Right lobe of liver (tissue), 6 donors: ENCODE results near the gene CHRNB1. TPM values are rescaled to one million over a fixed set of nuclear protein-coding genes. Genes with fewer than 3 reads are reported as not detected.

Source experiments
- ATAC-seq, 4 donors: fragments of 200-7000 bp; cut with Tn5 transposase; one replicate each; pipeline ENCODE4 v1.9.1; 2020; ENCODE audit warnings: mild to moderate bottlenecking in 4 of 4, moderate library complexity in 4 of 4
- DNase-seq, 3 donors: peaks; one replicate each; pipeline ENCODE4 v3.0.0-alpha.2; 2020
- H3K27ac ChIP-seq, 3 donors: fragments of 200-600 bp; one replicate each; pipeline ENCODE4 v1.8.0; 2022
- H3K27me3 ChIP-seq, 2 donors: fragments of 200-600 bp; one replicate each; pipeline ENCODE4 v1.8.0; 2022
- H3K36me3 ChIP-seq, 4 donors: fragments of 200-600 bp; sonication (generic) in 1 of 4; one replicate each; pipeline versions ENCODE4 v1.5.1 to v1.8.0; 2017 to 2022; ENCODE audit warnings: control low read depth in 1 of 4
- H3K4me1 ChIP-seq, 4 donors: fragments of 200-600 bp; sonication (generic) in 1 of 4; one replicate each; pipeline versions ENCODE4 v1.5.1 to v1.8.0; 2017 to 2022; ENCODE audit warnings: control low read depth in 1 of 4
- H3K4me3 ChIP-seq, 3 donors: fragments of 200-600 bp; one replicate each; pipeline ENCODE4 v1.8.0; 2022
- H3K9me3 ChIP-seq, 4 donors: fragments of 200-600 bp; sonication (generic) in 1 of 4; one replicate each; pipeline versions ENCODE4 v1.5.1 to v1.8.0; 2017 to 2022; ENCODE audit warnings: control low read depth in 1 of 4
- POLR2A ChIP-seq: fragments of 450-650 bp; IDR thresholded peaks from one replicate; pipeline ENCODE4 v1.6.1; 2017; ENCODE audit warnings: antibody characterized with exemption, mild to moderate bottlenecking
- WGBS: methylation state at CpG from one replicate; pipeline ENCODE4 v1.1.6; 2018; ENCODE audit warnings: low coverage, low lambda C conversion rate; ENCODE audit not compliant: insufficient coverage; ENCODE audit errors: missing lambda C conversion rate; 5-methylcytosine and 5-hydroxymethylcytosine counted together
- intact Hi-C, 2 donors: fragments of 100-400 bp; cut with DNase I; formaldehyde crosslinking; loops; one replicate each; pipeline versions ENCODE4 v1.11.2 to v1.14.1; 2022
- total RNA-seq, 6 experiments: library from RNA; depleted of rRNA in 2 of 6; stranded (reverse); fragments of >200 nt in 2 of 6; fragmentation: NEBNext Ultra II Directional in 3 of 6; extraction: Animal tissue kit (Norgen Biotek cat#: 25700) in 3 of 6; gene quantifications; one replicate each; pipeline versions ENCODE4 v1.1.0 to v1.2.4, GENCODE V29; 2016 to 2023
- TF ChIP-seq, protein P1 (sequence below), 4 donors: fragments of 200-600 bp in 3 of 4; fragments of 450-650 bp in 1 of 4; IDR thresholded peaks; one replicate each; pipeline versions ENCODE4 v1.5.1 to v1.8.0; 2016 to 2022; ENCODE audit warnings: antibody characterized with exemption in 4 of 4, mild to moderate bottlenecking in 2 of 4
- donor health status: DM: no; HTN: yes; CAD: no.
- donor health status: DM: no; HTN: no; CAD: no.
- donor health status: DM: no; HTN: no; CAD: no.
- donor health status: DM: no; HTN: yes; CAD: no.
- donor health status: DM: no; HTN: yes; CAD: no.

The CHRNB1 gene
- total RNA-seq, 6 experiments from 2014 or later = 6.0 to 12.3 (median 8.2) TPM

DNA sequence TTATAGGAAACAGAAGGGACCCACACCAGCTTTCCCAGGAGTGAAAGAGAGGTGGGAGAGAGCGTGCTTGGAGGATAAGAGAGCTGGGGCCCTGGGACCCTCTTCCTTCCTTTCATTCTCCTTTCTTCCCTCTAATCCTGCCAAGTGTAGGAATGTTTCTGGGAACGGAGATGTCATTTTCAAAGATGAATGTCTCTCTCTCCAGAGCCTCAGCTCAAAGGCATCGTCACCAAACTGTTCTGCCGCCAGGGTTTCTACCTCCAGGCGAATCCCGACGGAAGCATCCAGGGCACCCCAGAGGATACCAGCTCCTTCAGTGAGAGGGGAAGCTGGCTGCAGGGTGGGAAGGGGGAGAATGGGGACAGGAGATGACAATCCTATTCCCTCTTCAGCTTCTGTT lies 3.6 kb upstream of the CHRNB1 start:
- ATAC-seq = no peak
- no peak for DNase-seq
- no peak for TF ChIP-seq POLR2A
- TF ChIP-seq, protein P1, sequence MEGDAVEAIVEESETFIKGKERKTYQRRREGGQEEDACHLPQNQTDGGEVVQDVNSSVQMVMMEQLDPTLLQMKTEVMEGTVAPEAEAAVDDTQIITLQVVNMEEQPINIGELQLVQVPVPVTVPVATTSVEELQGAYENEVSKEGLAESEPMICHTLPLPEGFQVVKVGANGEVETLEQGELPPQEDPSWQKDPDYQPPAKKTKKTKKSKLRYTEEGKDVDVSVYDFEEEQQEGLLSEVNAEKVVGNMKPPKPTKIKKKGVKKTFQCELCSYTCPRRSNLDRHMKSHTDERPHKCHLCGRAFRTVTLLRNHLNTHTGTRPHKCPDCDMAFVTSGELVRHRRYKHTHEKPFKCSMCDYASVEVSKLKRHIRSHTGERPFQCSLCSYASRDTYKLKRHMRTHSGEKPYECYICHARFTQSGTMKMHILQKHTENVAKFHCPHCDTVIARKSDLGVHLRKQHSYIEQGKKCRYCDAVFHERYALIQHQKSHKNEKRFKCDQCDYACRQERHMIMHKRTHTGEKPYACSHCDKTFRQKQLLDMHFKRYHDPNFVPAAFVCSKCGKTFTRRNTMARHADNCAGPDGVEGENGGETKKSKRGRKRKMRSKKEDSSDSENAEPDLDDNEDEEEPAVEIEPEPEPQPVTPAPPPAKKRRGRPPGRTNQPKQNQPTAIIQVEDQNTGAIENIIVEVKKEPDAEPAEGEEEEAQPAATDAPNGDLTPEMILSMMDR (IDR thresholded peaks at IDR 0.05) = no peak
- H3K9me3 ChIP-seq = no peaks in the 10 kb centered on the region
- intact Hi-C loops = no loop called here
- H3K4me1 ChIP-seq = peaks cover 0 to 35% (median 10%) of the 10 kb centered on the region in 4 donors
- WGBS = 87% methylated on average over 7 of the region's 7 CpGs
- no peak overlapping the region for H3K4me3 ChIP-seq
- no peak overlapping the region for H3K27ac ChIP-seq
- H3K27me3 ChIP-seq = no peaks in the 10 kb centered on the region
- no peaks in the 10 kb centered on the region for H3K36me3 ChIP-seq

DNA sequence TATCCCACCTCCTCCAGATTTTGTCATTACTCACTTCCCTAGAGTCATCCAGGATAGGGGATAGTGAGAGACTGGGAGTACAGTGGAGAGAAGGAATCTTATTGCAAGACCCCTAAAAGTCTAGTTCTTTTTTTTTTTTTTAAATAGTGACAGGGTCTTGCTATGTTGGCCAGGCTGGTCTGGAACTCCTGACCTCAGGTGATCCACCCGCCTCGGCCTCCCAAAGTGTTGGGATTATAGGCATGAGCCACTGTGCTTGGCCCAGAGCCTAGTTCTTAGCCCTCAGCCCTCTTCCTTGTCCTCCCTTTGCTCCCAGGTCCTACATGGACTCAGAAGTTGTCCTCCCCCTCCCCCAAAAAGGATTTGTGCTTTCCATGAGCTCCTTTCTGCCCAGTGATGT lies 2.7 kb upstream of the CHRNB1 start:
- H3K4me3 ChIP-seq = no peak overlapping the region
- DNase-seq (no peak), ATAC-seq (no peak)
- no peak overlapping the region for H3K27ac ChIP-seq
- no peaks in the 10 kb centered on the region for H3K36me3 ChIP-seq
- intact Hi-C loops = no loop called here
- H3K27me3 ChIP-seq = no peaks in the 10 kb centered on the region
- WGBS = no CpG with 5 or more reads among the region's 2 CpGs
- H3K4me1 ChIP-seq = peaks cover 0 to 28% (median 8%) of the 10 kb centered on the region in 4 donors
- TF ChIP-seq, protein P1 (IDR thresholded peaks at IDR 0.05) = no peak
- no peak for TF ChIP-seq POLR2A
- no peaks in the 10 kb centered on the region for H3K9me3 ChIP-seq

DNA sequence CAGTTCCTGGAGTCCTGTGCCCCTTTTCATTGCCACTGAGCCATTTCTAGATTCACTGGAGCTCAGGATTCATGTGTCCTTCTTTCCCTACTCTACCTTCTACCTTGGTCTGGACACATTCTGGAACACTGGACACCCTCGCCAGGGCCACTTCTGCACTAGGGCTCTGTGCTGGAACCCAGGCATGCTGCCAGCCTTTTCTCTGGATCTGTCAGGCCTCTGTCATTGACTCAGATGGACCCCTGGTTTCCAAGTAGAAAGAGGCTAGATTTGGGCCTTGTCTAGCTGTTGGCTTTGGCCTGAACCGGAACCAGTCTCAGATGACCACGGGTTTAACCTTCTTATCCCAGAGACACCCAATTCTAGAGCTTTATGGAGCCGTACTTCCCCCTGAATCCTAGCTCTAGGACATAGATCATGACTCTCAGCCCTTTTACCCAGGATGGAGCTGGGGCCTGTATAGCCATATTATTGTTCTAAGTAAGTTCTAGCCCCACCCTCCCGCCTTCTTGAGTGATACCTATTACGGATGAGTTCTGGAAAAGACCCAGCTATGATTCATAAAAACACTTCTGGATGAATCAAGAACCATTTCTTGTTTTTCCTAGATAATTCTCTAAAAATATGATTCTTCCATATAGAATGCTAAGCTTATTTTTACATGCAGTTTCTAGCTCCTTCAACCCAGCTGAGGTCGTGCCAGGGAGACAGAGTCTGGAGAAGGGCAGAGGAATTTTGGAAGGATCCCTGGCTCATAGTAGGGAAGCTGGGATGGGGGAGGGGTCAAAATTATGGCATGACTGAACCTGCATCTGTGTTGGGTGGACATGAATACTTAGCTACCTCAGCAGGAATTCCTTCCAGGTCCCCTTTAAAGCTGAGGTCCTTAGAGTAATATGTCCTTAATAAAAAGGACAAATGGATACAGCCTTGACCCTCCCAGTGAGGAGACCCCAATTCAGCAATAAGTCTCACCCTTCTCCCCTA lies 1.1 kb upstream of the CHRNB1 start:
- 79% methylated on average over 7 of the region's 7 CpGs for WGBS
- intact Hi-C loops = no loop called here
- H3K27me3 ChIP-seq = no peaks in the 10 kb centered on the region

DNA sequence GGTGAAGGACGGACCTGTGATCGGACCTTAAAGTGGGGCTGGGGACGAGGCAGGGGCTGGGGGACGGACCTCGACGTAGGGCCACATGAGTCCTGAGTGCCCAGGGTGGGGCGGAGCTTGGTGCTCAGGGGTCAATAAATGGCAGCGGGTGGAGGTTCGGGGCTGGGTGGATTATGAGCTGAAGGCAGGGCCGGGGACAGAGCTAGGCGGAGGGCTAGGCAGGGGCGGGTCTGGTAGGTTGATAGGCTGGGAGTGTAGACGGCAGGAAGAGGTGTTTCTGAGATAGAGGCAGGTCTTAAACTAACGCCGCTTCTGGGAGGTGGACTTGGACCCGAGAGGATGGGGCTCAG lies 733 bp downstream of the CHRNB1 start:
- TF ChIP-seq, protein P1 (IDR thresholded peaks at IDR 0.05) = no peak
- peak; percentile 37 for TF ChIP-seq POLR2A
- Histone ChIP-seq H3K27me3 (no peaks in the 10 kb centered on the region), H3K4me1 (peaks cover 0 to 11% (median 2%) of the 10 kb centered on the region in 4 donors), H3K36me3 (no peaks in the 10 kb centered on the region), H3K27ac (peak overlapping the region in 2 of 3 donors; percentile 24 to 73), H3K4me3 (peak overlapping the region; percentile 52 to 72 (median 57)), H3K9me3 (no peaks in the 10 kb centered on the region)
- ATAC-seq (peak; percentile 82 to 93 (median 86)), DNase-seq (peak; percentile 82 to 91 (median 91))
- 2% methylated on average over 16 of the region's 16 CpGs for WGBS
- intact Hi-C loops = no loop called here

More for the DNA sequence above, 1.1 kb upstream of the CHRNB1 start:
- H3K4me1 ChIP-seq = peaks cover 0 to 23% (median 8%) of the 10 kb centered on the region in 4 donors
- no peak overlapping the region for H3K27ac ChIP-seq
- TF ChIP-seq, protein P1 (IDR thresholded peaks at IDR 0.05) = no peak
- no peak for TF ChIP-seq POLR2A
- ATAC-seq (no peak), DNase-seq (no peak)
- no peaks in the 10 kb centered on the region for H3K36me3 ChIP-seq
- H3K4me3 ChIP-seq = no peak overlapping the region
- no peaks in the 10 kb centered on the region for H3K9me3 ChIP-seq
